PC-9 (cell line): ENCODE results near the gene ELAC1. TPM values are rescaled to one million over a fixed set of nuclear protein-coding genes. Genes with fewer than 3 reads are reported as not detected.

Experiments used
- BruUV-seq: library from RNA; stranded (reverse); fragments of 400-500 nt; replicated peaks from 2 replicates; lab custom pipeline; 2021; lab: Mats Ljungman, UMichigan
- CTCF ChIA-PET: fragments of 300-600 bp; sonication (Branson Sonifier 250); formaldehyde crosslinking; loops from one replicate; lab custom pipeline; 2022; ENCODE audit warnings: antibody characterized with exemption; lab: Charles Lee
- POLR2A ChIA-PET: fragments of 300-600 bp; sonication (Branson Sonifier 250); formaldehyde crosslinking; loops from one replicate; lab custom pipeline; 2022; ENCODE audit warnings: antibody characterized with exemption; ENCODE audit not compliant: unreplicated experiment; lab: Charles Lee
- DNase-seq, 2 experiments: peaks; one replicate each; pipeline versions ENCODE4 v3.0.0 to v3.0.0-alpha.2; 2015 to 2022; ENCODE audit warnings: mixed read lengths in 1 of 2
- H2AFZ ChIP-seq: fragments of 200-600 bp; sonication (generic); 2 replicates; pipeline ENCODE4 v1.8.1; 2017; ENCODE audit warnings: antibody characterized with exemption
- H3F3A ChIP-seq: fragments of 200-600 bp; sonication (generic); 2 replicates; pipeline ENCODE4 v1.8.1; 2017; ENCODE audit warnings: antibody characterized with exemption, mild to moderate bottlenecking, low read depth; ENCODE audit not compliant: insufficient read depth
- H3K27ac ChIP-seq: fragments of 200-600 bp; sonication (generic); 2 replicates; pipeline ENCODE4 v1.6.1; 2016; ENCODE audit warnings: mixed run types
- H3K27me3 ChIP-seq: fragments of 200-600 bp; sonication (generic); 2 replicates; pipeline ENCODE4 v1.6.1; 2016; ENCODE audit warnings: low read depth, mixed run types; ENCODE audit not compliant: insufficient read depth
- H3K36me3 ChIP-seq: fragments of 200-600 bp; sonication (generic); 2 replicates; pipeline ENCODE4 v1.6.1; 2016; ENCODE audit warnings: low read depth, mixed run types
- H3K4me1 ChIP-seq: fragments of 200-600 bp; sonication (generic); replicated peaks from 2 replicates; pipeline ENCODE4 v1.6.1; 2016; ENCODE audit warnings: mixed run types; ENCODE audit not compliant: insufficient read depth
- H3K4me2 ChIP-seq: fragments of 200-600 bp; sonication (generic); 2 replicates; pipeline ENCODE4 v1.6.1; 2017; ENCODE audit warnings: mixed run types
- H3K4me3 ChIP-seq: fragments of 200-600 bp; sonication (generic); 2 replicates; pipeline ENCODE4 v1.6.1; 2016; ENCODE audit warnings: mixed run types
- H3K79me2 ChIP-seq: fragments of 200-600 bp; sonication (generic); 2 replicates; pipeline ENCODE4 v1.6.1; 2017; ENCODE audit warnings: low read depth, mixed run types
- H3K9me2 ChIP-seq: fragments of 200-600 bp; sonication (generic); 2 replicates; pipeline ENCODE4 v1.8.1; 2017; ENCODE audit warnings: mild to moderate bottlenecking; ENCODE audit not compliant: insufficient read depth
- H3K9me3 ChIP-seq: fragments of 200-600 bp; sonication (generic); 2 replicates; pipeline ENCODE4 v1.8.1; 2016; ENCODE audit warnings: low read depth; ENCODE audit not compliant: insufficient read depth
- H4K20me1 ChIP-seq: fragments of 200-600 bp; sonication (generic); 2 replicates; pipeline ENCODE4 v1.8.1; 2017; ENCODE audit not compliant: insufficient read depth
- EZH2 ChIP-seq: fragments of 200-600 bp; sonication (generic); IDR thresholded peaks from 2 replicates; pipeline ENCODE4 v1.8.0; 2017; ENCODE audit warnings: antibody characterized with exemption, low read depth
- intact Hi-C: fragments of 100-400 bp; cut with micrococcal nuclease; formaldehyde crosslinking; loops from one replicate; pipeline ENCODE4 v1.10.0; 2022; ENCODE audit not compliant: unreplicated experiment
- total RNA-seq: library from RNA; stranded (reverse); gene quantifications from 2 replicates; pipeline ENCODE4 v1.2.3, GENCODE V29; 2021
- TF ChIP-seq, protein P1 (sequence below): fragments of 200-600 bp; sonication (generic); conservative IDR thresholded peaks from 2 replicates; pipeline ENCODE4 v1.6.1; 2017; ENCODE audit warnings: mixed run types, antibody characterized with exemption, mild to moderate bottlenecking, moderate library complexity

ELAC1 gene
- total RNA-seq, 1 experiment from 2014 or later, result 6.0 TPM

DNA sequence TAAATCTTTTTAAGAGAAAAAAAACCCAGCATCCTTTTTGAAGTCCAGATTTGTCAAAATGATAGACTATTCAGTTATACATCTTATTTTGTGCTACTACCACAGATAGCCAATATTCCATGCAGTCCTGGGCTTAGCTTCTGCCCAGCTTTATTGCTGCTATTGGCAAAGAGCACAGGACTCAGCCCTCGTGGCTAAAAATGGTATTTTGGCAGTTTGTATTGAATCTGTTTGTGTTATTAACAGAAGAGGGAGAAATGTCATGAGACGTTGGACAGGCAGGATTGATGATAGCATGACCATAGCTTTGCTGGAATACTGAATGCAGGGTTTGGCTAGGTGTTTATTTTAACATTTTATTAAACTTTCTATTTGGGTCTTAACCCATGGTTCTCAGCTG, 19.4 kb downstream of the ELAC1 start:
- intact Hi-C loops, result no loop called here

DNA sequence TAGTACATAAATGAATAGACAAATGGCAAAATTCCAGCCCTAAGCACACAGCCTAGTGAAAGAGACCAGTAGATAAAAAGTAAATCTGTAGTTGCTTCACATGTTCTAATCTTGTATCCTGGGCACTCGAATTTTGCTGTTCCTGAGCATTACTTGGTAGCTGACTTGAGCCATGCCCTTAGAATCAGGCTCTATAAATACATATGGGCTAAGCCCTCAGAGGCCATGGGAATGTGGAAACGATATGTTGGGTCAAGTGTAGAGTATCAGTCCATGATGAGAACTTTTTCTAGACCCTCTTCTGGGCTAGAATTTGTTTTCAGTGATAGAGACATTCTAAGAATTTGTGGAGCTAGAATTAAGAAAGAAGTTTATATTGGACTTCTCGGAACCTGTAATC, 21.9 kb downstream of the ELAC1 start:
- H3K4me3 ChIP-seq, result no peak overlapping the region
- POLR2A ChIA-PET, result no interaction called here
- H3K27me3 ChIP-seq, result no peaks in the 10 kb centered on the region
- no peaks in the 10 kb centered on the region for H3F3A ChIP-seq
- intact Hi-C loops, result no loop called here
- no peak overlapping the region for H3K4me2 ChIP-seq
- no peaks in the 10 kb centered on the region; the same call in 1 of the 2 replicates for H3K9me3 ChIP-seq
- no TSS peak for BruUV-seq
- H3K36me3 ChIP-seq, result no peaks in the 10 kb centered on the region
- no peak overlapping the region for H2AFZ ChIP-seq
- no peaks in the 10 kb centered on the region for H3K79me2 ChIP-seq
- TF ChIP-seq, protein P1, sequence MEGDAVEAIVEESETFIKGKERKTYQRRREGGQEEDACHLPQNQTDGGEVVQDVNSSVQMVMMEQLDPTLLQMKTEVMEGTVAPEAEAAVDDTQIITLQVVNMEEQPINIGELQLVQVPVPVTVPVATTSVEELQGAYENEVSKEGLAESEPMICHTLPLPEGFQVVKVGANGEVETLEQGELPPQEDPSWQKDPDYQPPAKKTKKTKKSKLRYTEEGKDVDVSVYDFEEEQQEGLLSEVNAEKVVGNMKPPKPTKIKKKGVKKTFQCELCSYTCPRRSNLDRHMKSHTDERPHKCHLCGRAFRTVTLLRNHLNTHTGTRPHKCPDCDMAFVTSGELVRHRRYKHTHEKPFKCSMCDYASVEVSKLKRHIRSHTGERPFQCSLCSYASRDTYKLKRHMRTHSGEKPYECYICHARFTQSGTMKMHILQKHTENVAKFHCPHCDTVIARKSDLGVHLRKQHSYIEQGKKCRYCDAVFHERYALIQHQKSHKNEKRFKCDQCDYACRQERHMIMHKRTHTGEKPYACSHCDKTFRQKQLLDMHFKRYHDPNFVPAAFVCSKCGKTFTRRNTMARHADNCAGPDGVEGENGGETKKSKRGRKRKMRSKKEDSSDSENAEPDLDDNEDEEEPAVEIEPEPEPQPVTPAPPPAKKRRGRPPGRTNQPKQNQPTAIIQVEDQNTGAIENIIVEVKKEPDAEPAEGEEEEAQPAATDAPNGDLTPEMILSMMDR, result no peak
- no peak for TF ChIP-seq EZH2
- H3K4me1 ChIP-seq, result 0 out of 2 replicates have a peak, but pooled peaks cover 4% of the 10 kb centered on the region
- no peak for DNase-seq
- no peak overlapping the region for H3K27ac ChIP-seq
- no peaks in the 10 kb centered on the region for H4K20me1 ChIP-seq
- CTCF ChIA-PET, result interaction anchor here (0.5 kb wide), 1 partner anchor 10 kb away, joined by 3 read pairs; no protein-coding TSS in a partner anchor
- no peaks in the 10 kb centered on the region for H3K9me2 ChIP-seq

More for the DNA sequence above, 19.4 kb downstream of the ELAC1 start:
- CTCF ChIA-PET, result no interaction called here
- H3K4me1 ChIP-seq, result 0 out of 2 replicates have a peak, but pooled peaks cover 4% of the 10 kb centered on the region
- peaks cover 8% of the 10 kb centered on the region for H3K36me3 ChIP-seq
- TF ChIP-seq EZH2, result no peak
- TF ChIP-seq, protein P1, result no peak
- BruUV-seq, result no TSS peak
- no peaks in the 10 kb centered on the region for H3K79me2 ChIP-seq
- no peaks in the 10 kb centered on the region for H3K27me3 ChIP-seq
- no peak overlapping the region for H3K27ac ChIP-seq
- H2AFZ ChIP-seq, result no peak overlapping the region
- H3K9me2 ChIP-seq, result no peaks in the 10 kb centered on the region
- no peak for DNase-seq
- H3K4me3 ChIP-seq, result no peak overlapping the region
- no peaks in the 10 kb centered on the region for H3F3A ChIP-seq
- POLR2A ChIA-PET, result no interaction called here
- no peaks in the 10 kb centered on the region; the same call in 1 of the 2 replicates for H3K9me3 ChIP-seq
- H4K20me1 ChIP-seq, result no peaks in the 10 kb centered on the region
- no peak overlapping the region for H3K4me2 ChIP-seq

DNA sequence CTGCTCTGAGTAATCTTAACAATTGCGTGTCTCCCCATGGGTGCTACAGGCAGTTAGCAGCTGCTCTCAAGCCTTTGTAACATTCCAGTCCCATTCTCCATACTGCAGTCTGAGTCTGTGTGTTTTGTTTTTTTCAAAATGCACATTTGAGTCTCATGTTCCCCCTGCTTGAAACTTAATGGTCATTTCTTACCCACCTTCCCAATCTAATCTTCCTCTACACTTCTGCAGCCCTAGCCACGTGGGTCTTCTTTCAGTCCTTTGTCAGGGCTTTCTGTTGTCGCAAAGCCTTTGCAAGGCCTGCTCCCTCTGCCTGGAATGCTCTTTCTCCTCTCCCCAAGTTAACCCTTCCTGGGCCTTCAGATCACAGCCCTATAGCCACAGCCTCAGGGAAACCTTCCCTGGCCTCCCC, 24.5 kb downstream of the ELAC1 start:
- TF ChIP-seq EZH2, result no peak
- TF ChIP-seq, protein P1, result no peak
- Histone ChIP-seq H3K9me2 (no peaks in the 10 kb centered on the region), H3K79me2 (no peaks in the 10 kb centered on the region), H3K4me3 (no peak overlapping the region), H3K4me2 (no peak overlapping the region), H3K36me3 (no peaks in the 10 kb centered on the region), H3K27me3 (no peaks in the 10 kb centered on the region), H4K20me1 (no peaks in the 10 kb centered on the region), H3K9me3 (no peaks in the 10 kb centered on the region; the same call in 1 of the 2 replicates), H3F3A (no peaks in the 10 kb centered on the region), H3K4me1 (no peaks in the 10 kb centered on the region), H3K27ac (no peak overlapping the region), H2AFZ (no peak overlapping the region)
- POLR2A ChIA-PET, result no interaction called here
- no peak for DNase-seq
- BruUV-seq, result no TSS peak
- intact Hi-C loops, result no loop called here
- CTCF ChIA-PET, result no interaction called here
